ENCODE data around the gene ASZ1.

Gene ASZ1

DNA sequence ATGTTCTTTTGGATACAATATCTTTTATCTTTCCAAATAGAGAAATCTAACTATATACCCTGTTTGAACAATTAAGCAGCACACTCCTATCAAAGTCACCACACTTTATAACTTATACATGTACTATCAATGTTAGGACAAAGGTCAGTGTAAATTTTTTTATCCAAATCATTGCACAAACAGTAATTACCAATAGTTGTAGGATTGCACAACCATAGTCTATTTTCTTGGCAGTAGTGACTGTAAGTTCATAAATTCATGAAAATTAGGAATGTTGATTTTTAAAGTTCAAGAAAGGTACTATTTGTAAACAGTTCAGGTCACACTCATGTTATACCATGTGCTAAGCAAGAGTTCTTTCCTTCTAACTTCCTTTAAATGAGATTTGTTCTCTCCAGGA lies 113.7 kb downstream of the ASZ1 start:
- TF ChIP-seq MYC (IDR thresholded peaks at IDR 0.05; ENCODE audit: low read depth, low read length): no peak
- TF ChIP-seq POLR2A (IDR thresholded peaks at IDR 0.05; ENCODE audit: extremely low read depth, insufficient read length): no peak
- TF ChIP-seq, protein P1, sequence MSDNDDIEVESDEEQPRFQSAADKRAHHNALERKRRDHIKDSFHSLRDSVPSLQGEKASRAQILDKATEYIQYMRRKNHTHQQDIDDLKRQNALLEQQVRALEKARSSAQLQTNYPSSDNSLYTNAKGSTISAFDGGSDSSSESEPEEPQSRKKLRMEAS (IDR thresholded peaks at IDR 0.05; ENCODE audit: low read depth, low read length): no peak
- TF ChIP-seq, protein P2, sequence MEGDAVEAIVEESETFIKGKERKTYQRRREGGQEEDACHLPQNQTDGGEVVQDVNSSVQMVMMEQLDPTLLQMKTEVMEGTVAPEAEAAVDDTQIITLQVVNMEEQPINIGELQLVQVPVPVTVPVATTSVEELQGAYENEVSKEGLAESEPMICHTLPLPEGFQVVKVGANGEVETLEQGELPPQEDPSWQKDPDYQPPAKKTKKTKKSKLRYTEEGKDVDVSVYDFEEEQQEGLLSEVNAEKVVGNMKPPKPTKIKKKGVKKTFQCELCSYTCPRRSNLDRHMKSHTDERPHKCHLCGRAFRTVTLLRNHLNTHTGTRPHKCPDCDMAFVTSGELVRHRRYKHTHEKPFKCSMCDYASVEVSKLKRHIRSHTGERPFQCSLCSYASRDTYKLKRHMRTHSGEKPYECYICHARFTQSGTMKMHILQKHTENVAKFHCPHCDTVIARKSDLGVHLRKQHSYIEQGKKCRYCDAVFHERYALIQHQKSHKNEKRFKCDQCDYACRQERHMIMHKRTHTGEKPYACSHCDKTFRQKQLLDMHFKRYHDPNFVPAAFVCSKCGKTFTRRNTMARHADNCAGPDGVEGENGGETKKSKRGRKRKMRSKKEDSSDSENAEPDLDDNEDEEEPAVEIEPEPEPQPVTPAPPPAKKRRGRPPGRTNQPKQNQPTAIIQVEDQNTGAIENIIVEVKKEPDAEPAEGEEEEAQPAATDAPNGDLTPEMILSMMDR (IDR thresholded peaks at IDR 0.05; ENCODE audit: low read depth, low read length): no peak
- no peak overlapping the region for H3K4me3 ChIP-seq (ENCODE audit: low read depth, low read length)
- DNase-seq (ENCODE audit: low read depth): no peak

Data from NB4 (cell line).